Transverse colon (tissue), 4 donors: ENCODE measurements around the gene MED9. TPM values are rescaled to one million over a fixed set of nuclear protein-coding genes. Genes with fewer than 3 reads are reported as not detected.

Source experiments
- DNase-seq: peaks from one replicate; pipeline ENCODE4 v3.0.0-alpha.2; 2019
- H3K27ac ChIP-seq, 4 donors: fragments of 200-600 bp; sonication (generic); 2 replicates each; pipeline ENCODE4 v1.5.1; 2016 to 2018; ENCODE audit warnings: inconsistent platforms in 4 of 4
- H3K27me3 ChIP-seq: fragments of 200-600 bp; sonication (generic); 2 replicates; pipeline ENCODE4 v1.5.1; 2017; ENCODE audit warnings: inconsistent platforms
- H3K36me3 ChIP-seq, 4 donors: fragments of 200-600 bp; sonication (generic); 2 replicates each; pipeline ENCODE4 v1.5.1; 2017 to 2019; ENCODE audit warnings: inconsistent platforms in 4 of 4
- H3K4me1 ChIP-seq, 4 donors: fragments of 200-600 bp; sonication (generic); 2 replicates each; pipeline ENCODE4 v1.5.1; 2017 to 2020; ENCODE audit warnings: inconsistent platforms in 4 of 4
- H3K4me3 ChIP-seq, 4 donors: fragments of 200-600 bp; sonication (generic); 1 replicate in 1 of 4; 2 replicates in 3 of 4; pipeline versions ENCODE4 v1.5.1 to v1.6.1; 2017 to 2019; ENCODE audit warnings: inconsistent platforms in 4 of 4
- H3K9me3 ChIP-seq, 2 donors: fragments of 200-600 bp; sonication (generic); 2 replicates each; pipeline ENCODE4 v1.5.1; 2017 to 2019; ENCODE audit warnings: inconsistent platforms in 2 of 2
- EP300 ChIP-seq: sonication (generic); formaldehyde crosslinking; IDR thresholded peaks from one replicate; pipeline ENCODE4 v1.6.1; 2017; ENCODE audit warnings: antibody characterized with exemption, low read depth
- POLR2A ChIP-seq: fragments of 450-650 bp; IDR thresholded peaks from one replicate; pipeline ENCODE4 v1.6.1; 2016; ENCODE audit warnings: antibody characterized with exemption, mild to moderate bottlenecking, moderate library complexity
- POLR2AphosphoS5 ChIP-seq, 3 donors: sonication (generic); formaldehyde crosslinking; IDR thresholded peaks; one replicate each; pipeline ENCODE4 v1.6.1; 2016; ENCODE audit warnings: antibody characterized with exemption in 3 of 3
- WGBS, 2 donors: methylation state at CpG; one replicate each; pipeline ENCODE4 v1.1.5; 2018; ENCODE audit warnings: low coverage in 1 of 2; 5-methylcytosine and 5-hydroxymethylcytosine counted together
- in situ Hi-C, 4 donors: fragments of 200-750 bp; cut with MboI; loops; one replicate each; pipeline versions ENCODE4 v1.15.0 to v1.15.1; 2017; ENCODE audit warnings: low sequenced_read_pairs in 3 of 4, low pct_ligation_motif_present in 1 of 4, low pct_unique_long_range_greater_than_20kb in 1 of 4
- intact Hi-C: fragments of 100-400 bp; cut with DNase I; formaldehyde crosslinking; loops from one replicate; pipeline ENCODE4 v1.15.1; 2023; ENCODE audit warnings: low total_unique reads
- total RNA-seq, 4 donors: library from RNA; depleted of rRNA; stranded (reverse); fragments of >200 nt; gene quantifications; one replicate each; pipeline ENCODE4 v1.1.0, GENCODE V29; 2016
- TF ChIP-seq, protein P1 (sequence below), 5 experiments: fragments of 200-600 bp in 3 of 5; fragments of 450-650 bp in 2 of 5; sonication (generic) in 3 of 5; IDR thresholded peaks; 1 replicate in 2 of 5; 2 replicates in 3 of 5; pipeline ENCODE4 v1.5.1; 2016 to 2017; ENCODE audit warnings: antibody characterized with exemption in 5 of 5, inconsistent platforms in 3 of 5, mild to moderate bottlenecking in 2 of 5, moderate library complexity in 1 of 5

The MED9 gene
- total RNA-seq, 4 donors from 2014 or later: 15.0 to 90.0 (median 25.2) TPM

- no peak overlapping the region for H3K27ac ChIP-seq
- 96% methylated on average over 6 of the region's 10 CpGs; no CpG with 5 or more reads in 1 of the 2 donors for WGBS, 2 donors
- H3K9me3 ChIP-seq: no peaks in the 10 kb centered on the region
- no peaks in the 10 kb centered on the region for H3K27me3 ChIP-seq
- TF ChIP-seq EP300 (no peak), POLR2A (no peak)
- TF ChIP-seq, protein P1, sequence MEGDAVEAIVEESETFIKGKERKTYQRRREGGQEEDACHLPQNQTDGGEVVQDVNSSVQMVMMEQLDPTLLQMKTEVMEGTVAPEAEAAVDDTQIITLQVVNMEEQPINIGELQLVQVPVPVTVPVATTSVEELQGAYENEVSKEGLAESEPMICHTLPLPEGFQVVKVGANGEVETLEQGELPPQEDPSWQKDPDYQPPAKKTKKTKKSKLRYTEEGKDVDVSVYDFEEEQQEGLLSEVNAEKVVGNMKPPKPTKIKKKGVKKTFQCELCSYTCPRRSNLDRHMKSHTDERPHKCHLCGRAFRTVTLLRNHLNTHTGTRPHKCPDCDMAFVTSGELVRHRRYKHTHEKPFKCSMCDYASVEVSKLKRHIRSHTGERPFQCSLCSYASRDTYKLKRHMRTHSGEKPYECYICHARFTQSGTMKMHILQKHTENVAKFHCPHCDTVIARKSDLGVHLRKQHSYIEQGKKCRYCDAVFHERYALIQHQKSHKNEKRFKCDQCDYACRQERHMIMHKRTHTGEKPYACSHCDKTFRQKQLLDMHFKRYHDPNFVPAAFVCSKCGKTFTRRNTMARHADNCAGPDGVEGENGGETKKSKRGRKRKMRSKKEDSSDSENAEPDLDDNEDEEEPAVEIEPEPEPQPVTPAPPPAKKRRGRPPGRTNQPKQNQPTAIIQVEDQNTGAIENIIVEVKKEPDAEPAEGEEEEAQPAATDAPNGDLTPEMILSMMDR (IDR thresholded peaks at IDR 0.05): no peak
- DNase-seq: no peak
- no peaks in the 10 kb centered on the region for H3K36me3 ChIP-seq
- in situ Hi-C loops: no loop called here
- intact Hi-C loops: loop anchor here (10.0 kb wide), 1 partner anchor 115 kb away; no protein-coding TSS in a partner anchor
- H3K4me3 ChIP-seq: no peak overlapping the region
- H3K4me1 ChIP-seq: no peaks in the 10 kb centered on the region
Observed at GRCh38 chr17:17519886-17520285, 43.1 kb downstream of the MED9 start.

GRCh38 chr17:17520599-17521232 lies 43.9 kb downstream of the MED9 start:
- intact Hi-C loops: no loop called here
- in situ Hi-C loops: no loop called here
- 87% methylated on average over 21 of the region's 22 CpGs; no CpG with 5 or more reads in 1 of the 2 donors for WGBS, 2 donors
- Histone ChIP-seq H3K4me1 (peaks cover 0 to 1% (median 0%) of the 10 kb centered on the region in 4 donors), H3K27ac (no peak overlapping the region), H3K36me3 (no peaks in the 10 kb centered on the region), H3K9me3 (no peaks in the 10 kb centered on the region), H3K27me3 (no peaks in the 10 kb centered on the region), H3K4me3 (no peak overlapping the region)
- DNase-seq: no peak
- TF ChIP-seq POLR2A: no peak
- TF ChIP-seq EP300: no peak

DNA sequence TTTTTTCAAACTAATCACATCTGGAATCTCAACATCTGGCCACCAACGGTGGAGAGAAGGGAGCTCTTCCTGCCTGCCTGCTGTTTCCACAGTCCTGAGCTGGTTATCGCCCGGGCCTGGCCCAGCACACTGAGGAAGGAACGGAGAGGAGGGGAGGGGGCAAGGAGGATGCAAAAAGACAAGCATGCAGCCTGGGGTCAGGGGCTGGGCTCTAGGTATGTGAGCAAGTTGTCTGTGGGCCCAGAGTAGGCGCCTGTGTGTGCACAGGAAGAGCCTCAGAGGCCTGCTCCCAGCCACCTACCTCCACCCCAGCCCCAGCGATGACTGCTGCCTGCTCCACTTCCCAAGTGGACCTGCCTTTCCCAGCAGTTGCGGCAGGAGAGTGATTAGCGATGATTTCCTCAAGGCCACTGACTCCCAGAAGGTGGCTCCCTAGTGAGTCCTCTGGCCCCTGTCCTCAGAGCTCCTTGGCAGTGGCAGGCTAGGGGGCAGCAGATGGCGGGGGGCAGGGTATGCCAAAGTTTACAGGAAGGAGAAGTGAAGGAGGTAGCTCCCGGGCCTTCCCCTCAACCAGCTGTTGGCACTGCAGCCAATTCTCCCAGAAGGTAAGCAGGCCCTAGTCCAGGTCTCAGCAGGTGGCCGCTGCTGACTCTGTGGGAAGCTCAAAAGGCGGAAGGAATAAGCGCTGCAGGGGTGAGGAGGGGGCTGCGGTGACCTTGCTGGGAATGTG lies 46.4 kb downstream of the MED9 start:
- no peaks in the 10 kb centered on the region for H3K36me3 ChIP-seq
- no peak for DNase-seq
- in situ Hi-C loops: no loop called here
- peaks cover 3 to 13% (median 7%) of the 10 kb centered on the region in 4 donors for H3K4me1 ChIP-seq
- no peaks in the 10 kb centered on the region for H3K9me3 ChIP-seq
- no peak overlapping the region for H3K27ac ChIP-seq
- H3K27me3 ChIP-seq: no peaks in the 10 kb centered on the region
- no peak overlapping the region for H3K4me3 ChIP-seq
- 54 to 75% methylated on average over 3 to 14 of the region's 14 CpGs for WGBS, 2 donors
- TF ChIP-seq EP300 (no peak), POLR2AphosphoS5 (IDR thresholded peaks at IDR 0.05) (no peak), POLR2A (no peak)
- intact Hi-C loops: no loop called here

GRCh38 chr17:17523731-17524490 lies 47.1 kb downstream of the MED9 start:
- no peaks in the 10 kb centered on the region for H3K9me3 ChIP-seq
- intact Hi-C loops: no loop called here
- no peak overlapping the region for H3K27ac ChIP-seq
- in situ Hi-C loops: no loop called here
- no peaks in the 10 kb centered on the region for H3K36me3 ChIP-seq
- TF ChIP-seq POLR2A (no peak), POLR2AphosphoS5 (IDR thresholded peaks at IDR 0.05) (no peak), EP300 (no peak)
- TF ChIP-seq, protein P1 (IDR thresholded peaks at IDR 0.05): no peak
- 85 to 97% methylated on average over 7 to 19 of the region's 19 CpGs for WGBS, 2 donors
- no peak overlapping the region for H3K4me3 ChIP-seq
- no peak for DNase-seq
- no peaks in the 10 kb centered on the region for H3K27me3 ChIP-seq
- peaks cover 3 to 13% (median 7%) of the 10 kb centered on the region in 4 donors for H3K4me1 ChIP-seq

DNA sequence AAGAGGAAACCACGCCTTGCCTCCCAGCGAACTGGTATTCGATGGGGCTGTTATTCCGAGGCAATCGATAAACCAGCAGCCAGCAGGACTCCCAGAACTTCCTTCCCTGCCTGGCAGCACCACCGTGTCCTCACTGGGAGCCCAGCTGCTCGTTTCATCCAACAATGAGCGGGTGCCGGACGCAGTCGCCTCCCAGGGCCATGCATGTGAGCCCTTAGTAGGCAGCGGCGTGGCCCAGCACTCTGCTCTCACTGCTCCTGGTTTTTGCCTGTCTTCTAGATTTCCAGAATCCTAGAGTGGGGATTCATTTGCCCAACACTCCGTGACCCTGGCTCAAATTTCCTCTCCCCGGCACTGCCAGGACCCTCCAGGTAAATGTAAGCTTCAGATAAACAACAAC lies 48.5 kb downstream of the MED9 start:
- Histone ChIP-seq H3K9me3 (no peaks in the 10 kb centered on the region), H3K4me3 (no peak overlapping the region), H3K4me1 (peaks cover 3 to 13% (median 7%) of the 10 kb centered on the region in 4 donors), H3K27me3 (no peaks in the 10 kb centered on the region), H3K36me3 (no peaks in the 10 kb centered on the region), H3K27ac (no peak overlapping the region)
- in situ Hi-C loops: no loop called here
- intact Hi-C loops: no loop called here
- no peak for TF ChIP-seq EP300
- no peak for TF ChIP-seq POLR2AphosphoS5 (IDR thresholded peaks at IDR 0.05)
- TF ChIP-seq POLR2A: no peak
- DNase-seq: no peak
- WGBS, 2 donors: 70 to 86% methylated on average over 4 to 15 of the region's 15 CpGs
